GM12892 (cell line): ENCODE measurements around the gene PRSS33.

Experiments used
- POLR2A ChIP-seq: IDR thresholded peaks from 2 replicates; pipeline ENCODE4 v1.6.1; 2011; ENCODE audit warnings: low read depth, low read length, control low read depth
- POLR2AphosphoS5 ChIP-seq: IDR thresholded peaks from 2 replicates; pipeline ENCODE4 v1.6.1; 2011; ENCODE audit warnings: low read depth, low read length, control low read depth
- TAF1 ChIP-seq: IDR thresholded peaks from 2 replicates; pipeline ENCODE4 v1.6.1; 2011; ENCODE audit warnings: low read depth, mild to moderate bottlenecking, control low read depth, low read length, borderline replicate concordance

DNA sequence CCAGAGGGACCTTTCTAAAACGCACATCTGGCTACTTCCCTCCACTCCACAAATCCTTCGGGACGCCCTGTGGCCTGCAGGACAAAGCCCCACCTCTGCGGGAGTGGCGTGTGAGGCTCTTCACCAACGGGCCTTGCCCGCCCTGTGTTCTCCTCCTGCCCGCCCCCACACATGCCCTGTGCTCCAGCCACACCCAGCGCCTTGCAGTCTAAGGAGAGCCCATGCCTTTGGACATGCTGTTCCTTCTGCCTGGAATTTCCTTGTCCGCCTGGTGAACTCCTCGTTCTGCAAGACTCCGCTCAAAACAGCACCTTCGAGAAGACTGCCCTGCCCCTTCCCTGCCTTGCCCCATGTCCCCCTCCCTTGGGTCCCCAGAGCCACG is 17.7 kb downstream of the PRSS33 start:
- TF ChIP-seq POLR2A (no peak), POLR2AphosphoS5 (0 out of 2 replicates have a peak, but pooled peaks have one; percentile 5), TAF1 (no peak)
